HFF-Myc (cell line): ENCODE measurements around the gene KY.

Experiments
- DNase-seq: peaks from one replicate; pipeline ENCODE4 v3.0.0-alpha.2; 2011; ENCODE audit warnings: low read depth; ENCODE audit errors: extremely low read depth
- H3K4me3 ChIP-seq: replicated peaks from 2 replicates; pipeline ENCODE4 v1.5.1; 2011; ENCODE audit warnings: low read depth, mild to moderate bottlenecking, control low read depth, low read length
- TF ChIP-seq, protein P1 (sequence below): IDR thresholded peaks from 2 replicates; pipeline ENCODE4 v1.5.1; 2012; ENCODE audit warnings: mild to moderate bottlenecking, low read depth, low read length, control low read depth; ENCODE audit errors: missing control alignments

KY gene

DNA sequence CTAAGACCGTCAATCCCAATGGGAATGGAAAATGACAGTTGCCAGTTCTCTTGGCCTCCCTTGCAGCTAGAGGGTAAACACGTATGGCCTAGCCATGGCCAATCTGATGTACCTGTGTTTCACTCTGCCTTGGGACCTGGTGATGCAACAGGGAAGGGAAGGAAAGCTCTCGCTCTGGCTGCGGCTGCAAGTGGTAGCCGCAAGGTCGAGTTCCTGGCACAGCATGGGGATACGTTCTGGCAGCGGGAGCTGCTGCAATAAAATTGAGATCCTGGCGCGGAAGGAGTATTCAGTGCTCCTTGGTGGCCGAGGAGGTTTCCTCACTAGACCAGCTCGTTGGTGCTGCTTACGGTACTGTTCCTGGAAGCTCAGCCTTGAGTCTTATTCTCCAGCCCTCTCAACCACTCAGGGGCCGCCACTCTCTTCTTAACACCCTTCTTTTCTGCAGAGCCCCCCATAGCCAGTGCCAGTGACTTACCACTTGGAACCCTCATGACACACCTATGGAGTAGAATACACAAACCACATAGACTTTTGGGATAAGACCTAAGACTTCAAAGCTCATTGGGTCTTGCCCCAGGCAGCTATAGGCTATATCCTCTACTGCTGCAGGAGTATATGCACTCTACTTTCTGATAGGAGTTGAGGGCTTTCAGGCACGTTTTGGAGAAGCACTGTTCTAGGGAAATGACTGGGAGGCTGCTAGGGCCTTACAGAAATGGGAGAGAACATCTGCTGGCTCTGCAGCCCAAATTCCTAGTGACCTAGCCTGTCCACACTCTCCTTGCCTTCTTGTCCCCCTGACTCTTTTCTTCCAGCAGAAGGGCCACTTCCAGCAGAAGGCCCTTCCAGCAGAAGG, 2.7 kb downstream of the KY start:
- TF ChIP-seq, protein P1, sequence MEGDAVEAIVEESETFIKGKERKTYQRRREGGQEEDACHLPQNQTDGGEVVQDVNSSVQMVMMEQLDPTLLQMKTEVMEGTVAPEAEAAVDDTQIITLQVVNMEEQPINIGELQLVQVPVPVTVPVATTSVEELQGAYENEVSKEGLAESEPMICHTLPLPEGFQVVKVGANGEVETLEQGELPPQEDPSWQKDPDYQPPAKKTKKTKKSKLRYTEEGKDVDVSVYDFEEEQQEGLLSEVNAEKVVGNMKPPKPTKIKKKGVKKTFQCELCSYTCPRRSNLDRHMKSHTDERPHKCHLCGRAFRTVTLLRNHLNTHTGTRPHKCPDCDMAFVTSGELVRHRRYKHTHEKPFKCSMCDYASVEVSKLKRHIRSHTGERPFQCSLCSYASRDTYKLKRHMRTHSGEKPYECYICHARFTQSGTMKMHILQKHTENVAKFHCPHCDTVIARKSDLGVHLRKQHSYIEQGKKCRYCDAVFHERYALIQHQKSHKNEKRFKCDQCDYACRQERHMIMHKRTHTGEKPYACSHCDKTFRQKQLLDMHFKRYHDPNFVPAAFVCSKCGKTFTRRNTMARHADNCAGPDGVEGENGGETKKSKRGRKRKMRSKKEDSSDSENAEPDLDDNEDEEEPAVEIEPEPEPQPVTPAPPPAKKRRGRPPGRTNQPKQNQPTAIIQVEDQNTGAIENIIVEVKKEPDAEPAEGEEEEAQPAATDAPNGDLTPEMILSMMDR: no peak
- no peak for DNase-seq
- no peak overlapping the region for H3K4me3 ChIP-seq

DNA sequence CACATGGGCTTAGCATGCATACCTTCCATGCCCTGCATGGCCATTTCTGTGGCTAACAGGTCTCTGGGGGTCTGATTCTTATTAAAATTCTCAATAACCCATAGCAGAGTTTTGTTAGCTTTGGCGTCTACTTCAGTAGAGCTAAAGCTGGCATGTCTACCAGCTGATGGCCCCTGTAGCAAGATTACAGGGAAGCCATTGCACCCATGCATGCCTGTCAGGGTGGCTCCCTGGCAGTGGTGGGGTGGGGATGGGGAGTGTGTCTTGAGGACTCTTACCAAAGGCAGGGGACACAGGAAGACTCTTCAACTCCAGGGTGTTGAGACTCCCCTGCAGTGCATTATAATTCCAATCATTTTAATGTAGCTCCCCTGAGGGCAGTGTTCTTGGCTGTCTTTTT, 4.7 kb downstream of the KY start:
- TF ChIP-seq, protein P1: no peak
- no peak overlapping the region for H3K4me3 ChIP-seq
- no peak for DNase-seq

DNA sequence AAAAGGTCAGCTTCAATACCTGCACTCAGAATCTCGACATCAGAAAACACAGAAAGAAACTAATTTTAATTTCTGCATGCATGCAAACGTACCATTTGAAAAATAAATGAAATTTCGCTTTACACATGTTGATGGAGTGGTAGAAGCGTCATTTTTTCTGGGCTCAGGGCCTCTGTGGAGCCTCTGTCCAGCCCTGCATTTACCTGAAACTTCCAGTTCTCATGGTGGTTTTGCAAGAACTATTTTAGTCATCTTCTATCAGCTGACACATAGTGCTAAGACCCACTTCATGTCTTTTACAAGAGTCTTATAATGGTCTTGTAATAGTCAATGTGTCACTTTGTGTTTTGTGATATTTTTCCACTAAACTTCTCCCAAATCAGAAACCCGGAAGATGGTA, 5.3 kb downstream of the KY start:
- no peak for DNase-seq
- TF ChIP-seq, protein P1: no peak
- H3K4me3 ChIP-seq: no peak overlapping the region

DNA sequence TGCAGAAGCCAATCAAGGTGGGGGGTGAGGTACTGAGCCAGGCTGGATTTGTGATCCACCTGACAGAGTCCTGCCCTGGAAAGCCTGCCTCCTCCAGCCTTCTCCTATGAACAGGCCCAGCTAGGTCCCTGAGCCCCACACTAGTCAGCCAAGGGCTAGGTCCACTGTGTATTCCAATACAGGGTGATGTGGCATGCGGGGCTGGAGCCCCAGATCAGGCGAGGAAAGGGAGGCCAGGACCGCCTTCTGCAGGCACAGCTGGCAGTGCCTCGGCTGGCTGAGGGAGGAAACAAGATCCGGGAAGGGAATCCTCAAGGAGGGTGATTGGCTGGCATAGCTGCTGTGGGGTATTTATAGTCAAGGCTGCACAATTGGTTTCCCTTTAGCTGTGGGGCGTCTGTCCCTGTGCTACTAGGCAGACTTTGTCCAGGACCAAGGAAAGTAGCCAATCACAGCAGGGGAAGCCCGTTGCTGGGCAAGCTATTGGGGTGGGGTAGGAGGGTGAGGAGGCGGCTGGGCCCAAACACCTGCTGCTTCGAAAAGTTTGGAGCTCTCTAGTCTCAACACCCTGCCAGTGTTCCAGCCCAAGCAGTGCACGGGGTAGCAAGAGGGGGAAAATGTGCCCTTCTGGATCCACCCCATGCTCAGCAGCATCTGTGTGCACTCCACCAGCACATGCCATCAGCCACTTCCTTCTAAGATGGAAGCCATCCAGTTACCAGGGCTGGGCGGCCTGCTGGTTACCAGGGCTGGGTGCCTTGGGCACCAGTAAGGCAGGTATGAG, 5.9 kb downstream of the KY start:
- H3K4me3 ChIP-seq: no peak overlapping the region
- peak; percentile 9 for DNase-seq
- TF ChIP-seq, protein P1: no peak

DNA sequence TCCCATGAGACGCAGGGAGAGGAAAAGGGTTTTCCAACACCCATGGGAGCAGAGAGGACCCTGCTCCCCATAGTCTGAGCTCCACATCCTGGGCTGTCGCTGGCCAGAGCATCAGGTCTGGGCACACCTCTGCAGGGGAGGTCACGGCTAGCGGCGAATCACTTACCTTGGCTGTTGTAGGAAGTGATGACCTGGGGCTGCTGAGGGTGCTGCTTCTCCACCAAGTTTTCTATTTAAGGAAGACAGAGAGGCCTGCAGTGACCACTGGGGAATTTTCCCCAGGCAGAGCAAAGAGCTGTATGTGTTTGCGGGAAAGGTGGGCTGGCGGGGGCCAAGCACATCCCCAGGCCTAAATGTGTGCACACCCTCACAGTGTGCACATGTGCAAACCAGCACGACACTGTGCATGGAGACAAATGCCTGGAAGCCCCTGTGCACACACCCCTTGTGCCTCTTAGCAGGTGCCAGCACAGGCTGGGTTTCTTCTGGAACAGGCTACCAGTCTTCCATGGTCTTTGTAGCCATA, 7.6 kb downstream of the KY start:
- DNase-seq: no peak
- H3K4me3 ChIP-seq: no peak overlapping the region
- TF ChIP-seq, protein P1: no peak

DNA sequence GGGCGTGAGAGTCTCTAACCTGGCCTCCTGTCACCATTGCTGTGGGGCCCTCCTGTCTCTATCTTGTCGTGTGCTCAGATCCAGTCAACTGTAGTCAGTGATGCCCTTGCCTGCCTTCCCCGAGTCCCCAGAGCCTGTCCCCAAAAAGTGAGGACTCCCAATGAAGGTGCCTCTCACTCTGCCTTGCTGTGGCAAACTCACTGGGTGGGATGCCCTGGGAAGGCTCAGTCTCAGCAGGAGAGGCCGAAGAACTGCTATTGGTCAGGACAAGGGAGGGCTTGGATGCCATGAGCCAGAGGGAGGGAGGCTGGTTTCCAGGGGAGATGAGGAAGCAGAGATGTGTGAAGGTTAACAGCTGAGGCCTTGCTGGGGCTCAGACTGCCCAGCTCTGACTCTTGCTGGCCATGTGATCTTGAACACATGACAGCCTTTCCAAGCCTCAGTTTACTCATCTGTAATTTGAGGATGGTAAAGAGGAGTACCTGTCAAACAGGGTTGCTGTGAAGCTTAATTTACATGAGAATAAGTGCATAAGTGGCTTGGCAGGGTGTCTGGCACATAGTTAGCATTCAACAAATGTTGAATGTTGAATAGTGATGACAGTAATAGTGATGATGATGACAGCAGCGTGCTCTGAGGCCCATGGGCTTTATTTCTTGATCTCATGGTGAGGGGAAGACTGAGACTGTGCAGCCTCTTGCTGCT, 8.2 kb downstream of the KY start:
- DNase-seq: no peak
- no peak overlapping the region for H3K4me3 ChIP-seq
- TF ChIP-seq, protein P1: no peak
